ACC112 (cell line): ENCODE results near the gene CATSPERE.

Experiments
- H2AFZ ChIP-seq: fragments of 200-600 bp; sonication (generic); one replicate; pipeline ENCODE4 v1.6.0; 2017; ENCODE audit warnings: antibody characterized with exemption, low read length; ENCODE audit not compliant: unreplicated experiment
- H3K27ac ChIP-seq: fragments of 200-600 bp; sonication (generic); 2 replicates; pipeline ENCODE4 v1.5.1; 2014; ENCODE audit warnings: low read depth, mild to moderate bottlenecking, antibody characterized with exemption, low read length, moderate library complexity
- H3K27me3 ChIP-seq: fragments of 200-600 bp; sonication (generic); 2 replicates; pipeline ENCODE4 v1.6.1; 2014; ENCODE audit warnings: mild to moderate bottlenecking, antibody characterized with exemption, low read length, moderate library complexity, mixed read lengths; ENCODE audit not compliant: insufficient read depth
- H3K36me3 ChIP-seq: fragments of 200-600 bp; sonication (generic); 2 replicates; pipeline ENCODE4 v1.6.1; 2016; ENCODE audit warnings: mild to moderate bottlenecking, antibody characterized with exemption, low read length, moderate library complexity, mixed read lengths; ENCODE audit not compliant: insufficient read depth
- H3K4me1 ChIP-seq: fragments of 200-600 bp; sonication (generic); one replicate; pipeline ENCODE4 v1.6.1; 2016; ENCODE audit warnings: low read length, mixed read lengths; ENCODE audit not compliant: insufficient read depth, unreplicated experiment, control insufficient read depth
- H3K4me3 ChIP-seq: fragments of 200-600 bp; sonication (generic); 2 replicates; pipeline ENCODE4 v1.5.1; 2014; ENCODE audit warnings: mild to moderate bottlenecking, low read depth, low read length
- H3K79me2 ChIP-seq: fragments of 200-600 bp; sonication (generic); one replicate; pipeline ENCODE4 v1.6.0; 2016; ENCODE audit warnings: low read length; ENCODE audit not compliant: control insufficient read depth, unreplicated experiment, insufficient read depth

The CATSPERE gene

DNA sequence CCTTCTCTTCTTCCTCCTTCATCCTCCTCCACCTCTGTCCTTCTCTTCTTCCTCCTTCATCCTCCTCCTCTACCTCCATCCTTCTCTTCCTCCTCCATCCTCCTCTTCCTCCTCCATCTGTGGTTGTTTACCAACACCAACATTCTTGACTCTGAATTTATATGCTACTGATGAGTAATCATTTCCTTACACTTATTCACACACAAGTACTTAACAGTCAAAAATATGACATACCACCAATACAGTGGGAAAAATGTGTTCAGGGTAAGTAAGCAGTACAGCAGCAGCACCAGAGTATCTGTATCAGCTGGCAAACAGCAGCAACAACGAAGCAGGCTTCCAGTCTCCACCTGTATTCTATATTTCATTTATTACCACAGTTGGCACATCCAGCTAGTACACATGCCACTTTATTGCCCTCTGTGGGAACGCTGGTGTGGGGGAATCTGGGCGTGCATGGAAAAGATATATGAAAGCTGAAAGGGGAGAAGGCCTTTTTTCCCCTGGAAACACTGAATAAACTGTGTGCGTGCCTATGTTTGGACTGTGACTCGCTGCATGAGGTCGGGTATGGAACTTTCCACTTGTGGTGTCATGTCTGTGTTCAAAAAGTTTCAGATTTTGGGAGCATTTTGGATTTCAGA lies 25.4 kb upstream of the CATSPERE start:
- H3K4me1 ChIP-seq: peaks cover 38% of the 10 kb centered on the region
- peaks cover 23% of the 10 kb centered on the region for H3K79me2 ChIP-seq
- H3K27me3 ChIP-seq: no peaks in the 10 kb centered on the region
- peak overlapping the region; percentile 52 for H3K4me3 ChIP-seq
- no peak overlapping the region for H2AFZ ChIP-seq
- H3K36me3 ChIP-seq: peaks cover 10% of the 10 kb centered on the region
- H3K27ac ChIP-seq: peak overlapping the region; percentile 97

DNA sequence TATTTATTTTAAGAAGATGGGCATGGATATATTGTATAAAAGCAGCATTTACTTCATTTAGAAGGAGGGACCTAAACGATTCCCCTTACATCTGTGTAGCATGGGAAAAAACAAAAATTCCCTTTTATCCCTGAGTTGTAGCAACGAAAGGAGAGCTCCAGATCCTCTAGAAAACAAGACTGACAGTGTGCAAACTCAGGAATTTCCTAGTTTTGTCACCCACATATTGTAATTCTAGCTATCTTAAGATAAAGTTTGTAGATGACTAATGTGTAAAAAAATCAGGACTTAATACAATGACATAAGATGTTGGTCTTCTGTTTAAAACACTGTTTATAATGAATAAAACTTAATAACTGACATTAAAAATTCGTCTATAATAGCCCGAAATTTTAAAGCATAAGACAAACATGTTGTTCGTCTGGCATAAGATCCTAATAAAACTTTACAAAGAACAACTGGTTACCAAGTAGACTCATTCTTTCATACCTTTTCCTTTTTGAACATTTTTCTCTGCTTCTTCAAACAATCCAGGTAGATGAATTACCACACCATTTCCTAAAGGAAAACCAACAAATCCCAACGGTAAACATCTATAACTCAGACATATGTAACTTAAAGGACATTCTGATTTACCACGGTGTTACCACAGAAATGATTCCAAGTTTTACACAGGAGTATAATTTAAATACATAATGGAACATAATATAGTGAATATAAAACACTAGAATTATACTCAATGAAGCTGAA lies 24.6 kb upstream of the CATSPERE start:
- Histone ChIP-seq H2AFZ (no peak overlapping the region), H3K79me2 (peaks cover 25% of the 10 kb centered on the region), H3K27me3 (no peaks in the 10 kb centered on the region), H3K36me3 (peaks cover 10% of the 10 kb centered on the region), H3K27ac (peak overlapping the region; percentile 97), H3K4me3 (peak overlapping the region; percentile 52), H3K4me1 (peaks cover 38% of the 10 kb centered on the region)

DNA sequence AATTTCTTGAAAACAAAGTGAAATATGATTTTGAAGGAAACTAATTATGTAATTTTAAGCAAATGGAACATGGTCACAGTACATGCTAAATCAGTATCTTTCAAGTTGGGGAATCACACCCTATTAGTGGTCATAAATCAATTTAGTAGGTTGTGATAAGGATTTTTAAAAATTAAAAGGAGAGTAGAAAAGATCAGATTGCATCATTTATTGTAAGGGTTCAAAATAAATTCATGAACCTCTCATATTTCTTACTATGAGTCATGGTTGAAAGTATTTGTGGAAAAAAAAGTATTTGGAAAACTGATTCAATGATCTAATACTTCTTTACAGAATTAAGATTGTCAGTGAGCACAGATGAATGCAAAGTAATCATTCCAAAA lies 24.0 kb upstream of the CATSPERE start:
- H3K4me3 ChIP-seq: peak overlapping the region; percentile 52; the same call in 1 of the 2 replicates
- peaks cover 5% of the 10 kb centered on the region for H3K36me3 ChIP-seq
- no peak overlapping the region for H2AFZ ChIP-seq
- H3K27me3 ChIP-seq: no peaks in the 10 kb centered on the region
- peaks cover 30% of the 10 kb centered on the region for H3K79me2 ChIP-seq
- H3K4me1 ChIP-seq: peaks cover 38% of the 10 kb centered on the region
- H3K27ac ChIP-seq: peak overlapping the region; percentile 97

DNA sequence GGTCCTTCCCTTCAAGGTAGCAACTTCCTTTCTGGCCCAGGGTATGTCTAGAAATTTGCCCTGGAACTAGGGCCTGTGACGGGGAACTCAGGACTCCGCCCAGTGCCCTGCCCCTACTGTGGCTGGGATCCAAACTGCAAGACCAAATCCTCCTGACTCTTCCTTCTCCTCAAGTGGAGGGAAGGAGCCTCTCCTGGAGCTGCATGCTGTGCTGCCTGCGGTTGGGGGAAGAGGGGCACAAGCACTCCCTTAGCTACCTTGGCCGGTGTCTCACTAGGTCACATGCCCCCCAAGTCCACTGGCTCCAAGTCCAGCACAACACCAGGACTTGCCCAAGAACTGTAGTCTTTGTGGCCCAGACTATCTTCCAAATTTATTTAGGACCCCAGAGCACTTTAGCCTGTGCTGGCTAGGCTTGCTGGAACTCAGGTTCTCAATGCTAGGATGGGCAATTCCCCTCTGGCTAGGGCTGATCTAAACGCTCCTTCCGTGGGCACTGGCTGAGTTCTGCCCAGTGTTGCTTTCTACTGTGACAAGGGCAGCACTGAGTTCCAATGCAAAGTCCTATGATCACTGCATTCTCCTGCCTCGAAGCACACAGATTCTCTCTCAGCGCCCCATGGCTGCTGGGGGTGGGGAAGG lies 21.6 kb upstream of the CATSPERE start:
- Histone ChIP-seq H3K4me3 (no peak overlapping the region), H3K27me3 (no peaks in the 10 kb centered on the region), H3K36me3 (0 out of 2 replicates have a peak, but pooled peaks cover 3% of the 10 kb centered on the region), H3K27ac (no peak overlapping the region), H3K4me1 (peaks cover 38% of the 10 kb centered on the region), H2AFZ (no peak overlapping the region), H3K79me2 (peaks cover 50% of the 10 kb centered on the region)

DNA sequence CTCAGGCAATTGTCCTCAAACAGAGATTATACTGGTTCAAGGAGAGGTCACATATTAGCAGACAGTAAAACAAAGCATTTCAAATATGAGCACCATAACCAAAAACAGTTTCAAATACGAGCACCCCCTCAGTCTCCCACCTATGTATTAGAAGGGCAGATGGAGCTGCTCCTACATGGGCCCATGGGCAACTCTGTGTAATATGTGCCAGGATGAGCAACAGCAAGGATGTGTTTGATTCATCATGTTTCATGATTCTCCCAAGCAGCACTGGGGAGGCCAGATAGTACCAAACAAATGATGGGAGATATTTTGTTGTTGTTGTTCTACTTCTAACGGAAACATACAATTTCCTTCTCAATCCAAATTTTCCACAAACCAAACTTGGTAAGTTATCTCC lies 18.2 kb upstream of the CATSPERE start:
- Histone ChIP-seq H3K79me2 (peaks cover 77% of the 10 kb centered on the region), H3K36me3 (peaks cover 3% of the 10 kb centered on the region; the same call in 1 of the 2 replicates), H3K27ac (no peak overlapping the region), H2AFZ (no peak overlapping the region), H3K4me3 (no peak overlapping the region), H3K4me1 (peaks cover 39% of the 10 kb centered on the region), H3K27me3 (no peaks in the 10 kb centered on the region)

DNA sequence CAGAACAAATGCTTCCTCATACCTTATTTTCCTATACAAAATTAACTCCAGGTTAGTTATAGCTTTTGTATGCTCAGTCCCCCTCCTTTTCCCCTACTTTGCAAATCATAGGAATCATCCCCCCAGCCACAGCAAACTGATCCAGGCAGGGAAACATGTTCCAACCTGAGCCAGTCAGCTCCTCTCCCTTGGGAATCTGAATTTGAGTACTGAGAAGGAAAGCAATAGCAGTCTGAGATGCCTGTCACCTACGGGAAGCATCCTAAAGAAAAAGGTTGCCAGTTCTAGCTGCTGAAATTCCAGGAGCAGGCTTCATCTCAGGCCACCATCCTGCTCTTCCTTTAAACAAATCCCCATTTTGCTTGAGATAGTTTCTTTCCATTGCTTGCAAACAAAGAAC lies 16.2 kb upstream of the CATSPERE start:
- no peaks in the 10 kb centered on the region for H3K27me3 ChIP-seq
- H3K36me3 ChIP-seq: peaks cover 3% of the 10 kb centered on the region; the same call in 1 of the 2 replicates
- H3K4me1 ChIP-seq: peaks cover 43% of the 10 kb centered on the region
- H3K27ac ChIP-seq: 0 out of 2 replicates have a peak overlapping the region, but pooled peaks have one; percentile 53
- H3K4me3 ChIP-seq: no peak overlapping the region
- H3K79me2 ChIP-seq: peaks cover 82% of the 10 kb centered on the region
- no peak overlapping the region for H2AFZ ChIP-seq

DNA sequence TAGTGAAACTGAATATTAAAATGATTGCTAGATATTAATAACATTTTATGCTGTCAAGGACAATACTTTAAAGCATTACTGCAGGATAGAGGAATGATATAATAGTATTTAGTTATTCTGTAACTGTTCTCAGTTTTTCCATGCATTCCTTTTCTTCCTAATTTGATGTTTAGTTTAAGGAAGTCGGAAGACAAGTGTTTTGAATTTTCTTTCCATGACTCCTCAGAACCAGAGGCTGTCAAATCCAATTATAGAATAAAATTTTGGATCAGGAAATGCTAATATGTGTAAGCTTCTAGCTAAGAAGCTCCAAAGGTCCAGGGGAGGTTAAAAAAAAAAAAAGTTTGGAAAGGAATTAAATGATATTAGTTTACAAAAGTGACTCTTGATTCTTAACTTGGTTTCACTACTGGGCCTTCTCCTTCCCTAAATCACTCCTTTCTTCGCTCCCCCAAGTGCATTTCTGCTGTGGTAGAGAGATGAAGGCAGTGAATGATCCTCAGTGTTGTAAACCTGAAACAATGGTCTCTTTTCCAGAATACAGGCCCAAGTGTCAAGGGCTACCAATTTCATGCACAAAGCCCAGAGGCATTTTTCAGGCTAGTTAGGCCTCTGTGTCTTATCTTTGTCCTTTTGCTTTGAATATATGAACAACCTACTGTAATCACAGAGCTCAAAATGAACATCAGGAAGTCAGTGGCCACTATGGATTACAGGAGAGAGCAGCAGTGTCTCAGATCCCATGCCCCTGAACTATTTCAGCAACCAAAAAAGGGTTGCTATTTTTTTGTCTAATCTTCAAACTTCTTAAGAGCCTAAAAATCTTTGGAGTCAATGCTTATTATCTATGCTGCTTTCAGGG lies 15.5 kb upstream of the CATSPERE start:
- peaks cover 47% of the 10 kb centered on the region for H3K4me1 ChIP-seq
- no peaks in the 10 kb centered on the region for H3K27me3 ChIP-seq
- H3K79me2 ChIP-seq: peaks cover 85% of the 10 kb centered on the region
- H2AFZ ChIP-seq: no peak overlapping the region
- peaks cover 3% of the 10 kb centered on the region; the same call in 1 of the 2 replicates for H3K36me3 ChIP-seq
- H3K4me3 ChIP-seq: 0 out of 2 replicates have a peak overlapping the region, but pooled peaks have one; percentile 33
- H3K27ac ChIP-seq: peak overlapping the region; percentile 53

DNA sequence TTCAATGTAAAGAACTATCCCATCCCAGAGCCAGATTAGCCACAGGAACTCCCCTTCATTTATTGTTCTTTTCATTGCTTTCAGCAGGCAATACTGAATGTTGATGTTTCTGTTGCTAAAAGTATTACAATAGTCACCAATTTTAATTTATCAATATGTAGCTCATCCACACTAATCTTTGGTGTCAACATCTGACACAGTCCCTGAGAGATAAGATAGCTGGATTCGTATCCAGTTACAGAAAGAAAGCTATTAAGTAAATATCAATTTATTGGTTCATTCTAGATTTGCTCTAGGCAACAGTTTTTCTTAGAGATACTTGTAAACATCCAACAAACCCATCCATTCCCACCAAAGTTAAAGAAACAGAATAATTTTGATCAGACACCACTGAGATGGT lies 14.0 kb upstream of the CATSPERE start:
- H3K36me3 ChIP-seq: peaks cover 3% of the 10 kb centered on the region; the same call in 1 of the 2 replicates

DNA sequence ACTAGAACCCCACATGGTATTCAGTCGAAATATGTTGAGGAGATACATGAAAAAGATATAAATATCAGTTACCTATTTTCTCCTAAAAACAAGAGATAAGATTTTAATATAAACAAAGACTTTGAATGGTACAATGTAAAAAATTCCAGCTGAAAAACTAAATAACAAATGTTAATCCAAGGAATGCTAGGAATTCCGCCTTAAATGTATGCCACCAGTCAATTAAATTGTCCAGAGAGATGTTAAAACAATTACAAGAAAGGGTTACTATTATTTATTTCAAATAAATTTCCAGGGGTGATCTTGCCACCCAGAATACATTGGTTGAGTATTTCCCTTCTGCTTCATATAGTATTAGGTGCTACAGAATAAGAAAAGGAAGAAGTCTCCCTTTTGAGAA lies 13.5 kb upstream of the CATSPERE start:
- Histone ChIP-seq H3K36me3 (peaks cover 3% of the 10 kb centered on the region; the same call in 1 of the 2 replicates), H3K27me3 (no peaks in the 10 kb centered on the region), H3K79me2 (peaks cover 81% of the 10 kb centered on the region), H3K4me3 (no peak overlapping the region), H3K4me1 (peaks cover 50% of the 10 kb centered on the region), H3K27ac (no peak overlapping the region), H2AFZ (no peak overlapping the region)

More for the DNA sequence above, 14.0 kb upstream of the CATSPERE start:
- no peak overlapping the region for H3K4me3 ChIP-seq
- no peak overlapping the region for H2AFZ ChIP-seq
- no peaks in the 10 kb centered on the region for H3K27me3 ChIP-seq
- peaks cover 86% of the 10 kb centered on the region for H3K79me2 ChIP-seq
- H3K27ac ChIP-seq: no peak overlapping the region
- peaks cover 47% of the 10 kb centered on the region for H3K4me1 ChIP-seq
